Stimulated activated CD4-positive, alpha-beta T cell treated with anti-CD3 and anti-CD28 coated beads, Interleukin-4, amount 100 ng/mL, for 48 hours (primary cell): Measurements from ENCODE around the gene ZNF670.
"Not testable (repeated sequence)": the region's sequence is repeated elsewhere in the genome, so short reads cannot be mapped to it uniquely, and the experiment has no call there.

Source experiments
- DNase-seq, 2 donors: peaks; one replicate each; pipeline ENCODE4 v3.0.0-alpha.2; 2020; ENCODE audit warnings: low read depth in 2 of 2

Gene ZNF670

DNA sequence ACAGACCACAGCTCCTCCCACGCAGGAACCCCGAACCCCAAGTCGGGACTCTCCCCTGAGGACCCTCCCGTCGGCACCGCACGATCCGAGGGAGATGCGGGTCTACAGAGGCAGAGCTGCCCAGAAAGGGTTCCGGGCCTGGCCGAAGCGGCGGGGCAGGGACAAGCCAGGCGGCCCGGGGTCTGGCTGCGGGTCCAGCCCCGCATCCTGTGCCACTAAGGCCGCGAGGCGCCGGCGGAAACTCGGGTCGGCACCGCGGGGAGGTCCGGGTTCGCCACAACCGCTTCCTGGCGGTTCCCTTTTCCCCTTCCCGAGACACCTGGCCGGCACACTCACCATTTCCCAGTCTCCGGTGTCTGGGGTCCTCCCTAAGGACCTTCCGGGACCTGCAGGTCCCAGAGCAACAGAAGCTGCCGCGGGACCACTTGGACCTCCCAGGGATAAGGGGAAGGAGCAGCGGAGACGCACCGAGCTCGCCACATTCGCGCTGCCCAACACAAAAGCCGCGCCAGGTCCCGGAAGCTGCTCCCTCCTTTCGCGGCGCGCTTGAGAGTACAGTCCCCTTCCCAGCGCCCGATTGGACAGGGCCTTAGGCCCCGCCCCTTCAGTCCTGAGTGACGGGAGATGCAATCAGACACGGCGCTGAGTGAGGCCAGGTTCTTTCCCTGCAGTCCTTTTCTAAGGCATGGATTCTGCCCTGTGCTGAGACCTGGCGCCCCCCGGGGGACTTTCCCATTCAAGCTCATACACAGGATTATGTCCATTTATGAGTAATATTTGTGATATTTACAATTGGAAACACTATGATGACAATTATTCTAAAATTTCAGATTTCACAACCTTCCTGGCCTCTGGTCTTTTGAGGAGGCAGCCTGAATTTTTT lies at the start of gene ZNF670:
ZNF670 (minus strand) TSS at position 554 of the 883 bp plus-strand sequence; CDS start at position 339, 215 bp downstream.
- peak; percentile 85 to 93 for DNase-seq

DNA sequence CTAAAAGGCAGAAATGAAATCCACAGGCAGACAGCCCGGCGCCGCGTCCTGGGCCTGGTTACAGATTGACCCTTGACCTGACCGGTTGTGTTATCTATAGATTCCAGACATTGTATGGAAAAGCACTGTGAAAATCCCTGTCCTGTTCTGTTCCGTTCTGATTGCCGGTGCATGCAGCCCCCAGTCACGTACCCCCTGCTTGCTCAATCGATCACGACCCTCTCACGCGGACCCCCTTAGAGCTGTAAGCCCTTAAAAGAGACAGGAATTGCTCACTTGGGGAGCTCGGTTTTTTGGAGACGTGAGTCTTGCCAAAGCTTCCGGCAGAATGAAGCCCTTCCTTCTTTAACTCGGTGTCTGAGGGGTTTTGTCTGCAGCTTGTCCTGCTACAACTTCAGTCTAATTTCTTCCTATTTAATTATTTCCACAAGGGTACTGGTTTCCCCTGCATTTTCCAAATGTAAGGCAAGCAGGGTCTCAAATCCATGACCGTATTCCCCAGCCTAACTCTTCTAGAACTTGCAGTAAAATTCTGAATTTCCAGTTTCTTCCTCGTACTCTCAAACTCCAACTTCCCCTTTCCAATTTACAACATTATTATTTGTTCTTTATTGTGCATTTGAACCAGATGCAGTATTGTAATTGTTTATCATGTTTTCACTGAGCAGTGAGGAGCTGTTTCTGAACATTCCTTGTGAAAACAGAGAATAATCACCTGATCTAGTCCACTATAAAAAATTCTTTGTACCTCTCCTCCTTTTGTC lies 49.1 kb upstream of the ZNF670 start:
- not testable (repeated sequence) for DNase-seq

DNA sequence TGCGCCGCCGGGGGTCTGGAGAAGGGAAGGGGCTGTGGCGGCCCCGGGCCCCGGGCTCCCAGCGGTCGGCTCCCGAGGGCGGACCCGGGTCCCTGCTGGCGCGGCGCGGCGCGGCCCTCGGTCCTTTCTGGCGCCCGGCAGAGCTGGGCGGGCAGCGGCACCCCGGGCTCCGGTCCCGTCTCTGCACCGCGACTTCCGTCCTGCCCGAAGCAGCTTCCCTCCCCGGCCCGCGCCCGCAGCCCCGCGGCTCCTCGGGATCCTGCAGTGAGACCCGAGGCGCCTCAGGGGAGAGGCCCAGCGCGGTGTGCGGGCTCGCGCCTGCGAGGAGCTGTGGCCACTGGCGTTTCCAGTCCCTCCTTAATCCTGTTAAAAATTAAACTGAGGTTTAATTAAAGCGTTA lies 48.0 kb upstream of the ZNF670 start:
- not testable (repeated sequence) for DNase-seq

- not testable (repeated sequence) for DNase-seq
Measured at GRCh38 chr1:247126166-247126565, 47.6 kb upstream of the ZNF670 start.

- DNase-seq: no peak
Measured at GRCh38 chr1:247121382-247121781, 42.8 kb upstream of the ZNF670 start.

DNA sequence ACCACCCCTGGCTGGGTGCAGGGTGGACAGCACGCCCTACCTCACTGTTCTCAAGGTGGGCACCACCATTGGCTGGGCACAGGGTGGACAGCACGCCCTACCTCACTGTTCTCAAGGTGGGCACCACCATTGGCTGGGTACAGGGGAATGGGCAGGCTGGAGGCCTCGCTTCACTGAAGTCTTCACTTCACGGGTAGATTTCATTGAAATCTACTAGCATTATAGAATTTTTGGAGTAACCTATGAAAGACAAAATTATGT lies 41.7 kb upstream of the ZNF670 start:
- DNase-seq: not testable (repeated sequence)

DNA sequence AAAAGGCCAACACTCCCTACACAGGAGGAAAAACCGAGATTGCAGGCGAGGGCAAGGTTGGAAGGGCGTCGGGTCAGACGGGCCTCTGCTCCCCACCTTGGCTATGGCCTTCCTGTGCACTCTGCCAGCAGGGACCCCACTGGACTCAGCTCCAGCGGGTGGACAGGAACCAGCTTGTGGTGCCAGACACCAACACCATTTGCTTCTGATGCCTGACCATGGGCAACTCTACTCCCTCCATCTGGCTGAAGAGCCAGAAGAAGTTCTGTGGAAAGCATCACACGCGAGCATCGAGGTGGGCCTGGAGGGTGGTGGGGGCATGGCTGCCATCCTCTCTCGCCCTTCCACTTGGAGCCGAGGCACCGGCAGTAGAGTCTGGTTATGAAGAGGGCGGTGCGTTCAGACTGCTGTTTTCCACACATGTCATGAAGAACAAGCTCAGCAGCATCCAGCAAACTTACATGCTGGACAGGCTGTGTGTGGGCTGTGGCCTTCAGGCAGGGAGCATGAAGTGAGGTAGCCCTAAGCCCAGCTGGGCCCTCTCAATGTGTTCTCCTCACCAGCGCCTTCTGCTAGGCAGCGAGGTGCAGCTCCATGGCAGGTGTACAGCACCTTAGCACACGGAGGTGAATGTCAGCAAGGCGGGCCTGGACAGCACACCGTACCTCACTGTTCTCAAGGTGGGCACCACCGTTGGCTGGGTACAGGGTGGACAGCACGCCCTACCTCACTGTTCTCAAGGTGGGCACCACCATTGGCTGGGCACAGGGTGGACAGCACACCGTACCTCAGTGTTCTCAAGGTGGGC lies 41.2 kb upstream of the ZNF670 start:
- DNase-seq: no peak

DNA sequence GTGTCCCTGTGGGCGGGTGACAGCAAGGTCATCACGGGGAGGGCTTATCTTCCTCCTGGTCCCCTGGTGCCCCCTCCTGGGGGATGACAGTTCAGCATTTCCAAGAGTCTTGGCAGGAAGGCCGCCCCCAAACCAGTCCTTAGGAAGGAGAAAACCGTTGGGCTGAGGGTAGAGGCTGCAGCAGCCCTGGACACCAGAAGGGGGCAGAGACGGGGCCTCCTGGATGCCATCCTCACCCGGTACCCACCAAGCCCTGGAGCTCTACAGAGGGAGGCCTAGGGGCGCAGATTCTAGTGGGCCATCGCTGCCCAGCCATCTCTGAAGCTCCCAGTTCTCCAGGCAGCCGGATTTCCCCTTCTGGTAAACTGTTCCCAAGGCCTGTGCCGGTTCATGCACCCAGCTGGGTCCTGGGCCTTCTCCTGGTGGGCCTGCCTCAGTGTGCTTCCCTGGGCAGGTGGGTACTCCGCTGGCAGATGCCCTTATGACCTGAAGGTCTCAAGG lies 40.4 kb upstream of the ZNF670 start:
- peak in 1 of 2 donors; percentile 26 for DNase-seq

DNA sequence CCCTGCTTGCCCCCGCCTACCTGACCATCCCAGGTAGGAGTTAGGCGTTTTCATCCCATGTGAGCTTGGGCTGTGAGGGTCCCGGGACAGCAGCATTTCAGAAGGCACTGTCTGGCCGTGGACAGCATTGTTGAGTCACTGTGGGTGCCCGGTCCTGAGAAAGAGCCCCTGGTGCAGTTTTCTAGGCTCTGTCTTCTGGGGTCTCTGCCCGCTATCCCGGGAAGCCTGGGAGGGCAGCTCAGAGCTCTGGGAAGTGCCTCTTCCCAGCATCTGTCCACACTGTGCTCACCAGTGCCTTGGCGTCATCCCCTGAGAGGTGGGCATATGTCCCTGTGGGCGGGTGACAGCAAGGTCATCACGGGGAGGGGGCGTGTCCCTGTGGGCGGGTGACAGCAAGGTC lies 36.9 kb upstream of the ZNF670 start:
- DNase-seq: no peak

DNA sequence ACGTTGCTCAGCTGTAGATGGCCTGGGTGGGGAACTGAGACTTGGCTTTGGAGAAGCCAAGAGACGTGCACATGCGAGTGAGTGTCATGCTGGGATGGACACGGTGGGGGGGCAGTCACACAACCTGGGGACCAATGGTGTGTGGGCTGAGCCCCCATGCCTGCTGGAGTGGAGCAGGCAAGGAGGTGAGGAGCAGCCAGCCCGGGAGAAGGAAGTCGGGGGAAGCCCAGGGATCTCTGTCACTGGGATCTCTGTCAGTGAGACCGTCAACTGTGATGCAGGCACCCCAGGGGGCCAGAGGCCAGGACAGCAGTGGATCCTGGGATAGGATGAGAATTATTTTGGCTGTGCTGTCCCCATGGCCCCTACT lies 36.5 kb upstream of the ZNF670 start:
- DNase-seq: no peak

- no peak for DNase-seq
Measured at GRCh38 chr1:247114351-247115140, 35.9 kb upstream of the ZNF670 start.

DNA sequence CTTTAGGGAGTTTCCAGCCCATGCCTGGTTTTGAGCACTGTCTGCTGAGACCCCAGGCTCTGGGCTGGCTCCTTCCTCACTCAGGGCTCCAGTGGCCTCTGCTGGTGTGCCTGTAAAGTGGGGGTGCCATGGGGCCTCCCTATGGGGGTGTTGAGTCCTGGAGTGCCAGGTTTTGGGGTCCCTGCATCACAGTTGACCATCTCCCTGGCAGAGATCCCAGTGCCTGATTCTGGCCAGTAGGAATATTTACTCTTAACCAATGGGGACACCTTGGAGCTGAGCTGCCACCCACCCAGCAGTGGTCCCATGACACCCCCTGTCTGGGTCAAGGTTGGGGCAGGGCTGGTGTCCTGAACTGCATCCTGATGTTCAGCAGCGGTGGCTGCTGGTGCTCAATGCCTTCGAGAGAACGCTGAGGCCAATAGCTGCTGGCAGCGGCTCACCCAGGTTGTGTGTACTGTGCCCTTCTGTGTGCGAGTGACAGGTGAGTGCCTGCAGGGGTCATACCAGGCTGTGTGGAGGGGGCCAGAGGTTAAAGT lies 35.2 kb upstream of the ZNF670 start:
- DNase-seq: no peak

- no peak for DNase-seq
Measured at GRCh38 chr1:247113094-247113497, 34.5 kb upstream of the ZNF670 start.

DNA sequence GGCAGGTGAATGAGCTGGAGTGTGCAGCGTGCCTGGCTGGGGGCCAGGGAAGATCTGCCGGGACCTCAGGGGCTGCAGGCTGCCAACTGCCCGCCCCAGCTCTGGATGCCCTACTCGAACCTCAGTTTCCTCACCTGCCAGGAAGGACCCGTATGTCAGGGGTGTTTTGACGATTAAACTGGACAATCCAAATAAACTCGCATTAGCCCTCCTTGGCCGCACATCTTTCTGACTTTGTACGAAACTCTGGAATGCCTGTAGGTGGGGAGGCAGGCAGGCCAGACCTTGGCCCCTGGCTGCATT lies 33.8 kb upstream of the ZNF670 start:
- DNase-seq: no peak

- no peak for DNase-seq
Measured at GRCh38 chr1:247111700-247112478, 33.3 kb upstream of the ZNF670 start.

DNA sequence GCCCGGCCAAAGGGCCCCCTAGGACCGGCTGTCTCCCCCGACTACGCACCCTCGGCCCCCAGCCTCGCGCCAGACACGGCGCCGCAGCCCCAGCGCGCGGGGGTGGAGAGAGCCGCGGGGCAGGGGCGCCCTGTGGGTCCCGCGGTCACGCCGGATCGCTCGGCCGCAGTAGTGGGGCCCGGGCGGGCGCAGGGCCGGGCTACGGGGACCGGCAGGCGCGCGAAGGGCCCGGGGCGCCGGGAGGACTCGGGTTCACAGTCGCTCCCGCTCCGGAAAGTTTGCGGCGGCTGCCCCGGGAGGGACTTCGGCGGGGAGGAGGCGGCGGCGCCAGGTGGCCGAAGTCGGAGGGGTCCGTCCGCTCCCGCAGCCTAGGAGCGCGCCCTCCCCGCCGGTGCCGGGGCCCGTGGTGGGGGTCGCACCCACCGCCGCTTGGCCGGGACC lies 32.7 kb upstream of the ZNF670 start:
- no peak for DNase-seq

- peak in 1 of 2 donors; percentile 45 for DNase-seq
Measured at GRCh38 chr1:247110627-247111258, 32.1 kb upstream of the ZNF670 start.

DNA sequence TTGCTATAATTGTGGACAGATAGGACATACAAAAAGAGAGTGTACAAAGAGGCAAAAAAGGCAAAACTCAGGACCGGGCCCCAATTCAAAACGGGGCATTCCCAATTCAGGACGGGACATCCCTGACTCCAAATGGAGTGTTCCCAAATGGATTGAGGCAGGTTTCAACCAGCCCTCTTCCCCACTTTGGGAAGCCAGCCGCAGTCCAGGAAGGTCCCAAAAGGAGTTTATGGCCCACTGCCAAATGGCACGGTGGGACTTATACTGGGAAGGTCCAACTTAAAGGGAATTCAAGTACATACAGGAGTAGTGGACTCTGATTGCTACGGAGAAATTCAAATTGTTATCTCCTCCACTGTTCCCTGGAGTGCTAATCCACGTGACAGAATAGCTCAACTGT lies 29.1 kb upstream of the ZNF670 start:
- DNase-seq: no peak

GRCh38 chr1:247105966-247106365 lies 27.4 kb upstream of the ZNF670 start:
- no peak for DNase-seq

DNA sequence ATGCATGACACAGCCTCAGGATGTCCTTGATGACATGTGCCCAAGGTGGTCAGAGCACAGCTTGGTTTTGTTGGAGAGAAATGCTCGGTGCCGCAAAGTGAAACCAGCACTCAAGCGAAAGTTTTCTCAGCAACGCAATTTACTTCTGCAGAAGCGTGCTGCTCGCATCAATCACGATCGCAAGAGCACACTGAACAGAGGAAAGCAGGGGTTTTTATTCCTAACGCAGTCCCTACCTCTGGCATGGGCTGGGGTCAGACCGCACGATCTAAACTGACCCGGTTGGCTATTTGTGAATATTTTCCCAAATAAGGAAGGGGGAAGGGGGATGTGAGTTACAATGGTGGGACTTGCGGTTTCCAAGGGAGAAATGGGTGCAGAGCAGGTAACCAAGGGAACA lies 26.4 kb upstream of the ZNF670 start:
- no peak for DNase-seq
